ENCODE measurements around the gene ACOX3.

DNA sequence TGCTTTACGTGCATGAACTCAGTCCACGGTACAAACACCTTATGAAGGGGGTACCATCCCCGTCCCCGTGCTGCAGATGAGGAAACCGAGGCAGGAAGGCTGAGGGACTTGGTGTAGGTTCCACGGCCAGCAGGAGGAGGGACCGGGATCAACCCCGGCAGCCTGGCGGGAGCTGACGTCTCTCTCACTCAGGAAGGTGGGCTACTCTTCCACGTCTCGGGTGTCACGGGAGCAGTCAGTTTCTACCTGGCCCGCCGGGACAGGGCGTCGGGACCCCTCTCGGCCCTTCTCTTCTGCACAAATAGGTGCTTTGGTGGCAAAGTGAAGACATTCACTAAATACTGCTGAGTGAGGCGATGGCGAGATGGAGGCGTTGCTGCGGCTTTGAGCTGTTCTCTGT is 53.3 kb downstream of the ACOX3 start:
- TF ChIP-seq, protein P1, sequence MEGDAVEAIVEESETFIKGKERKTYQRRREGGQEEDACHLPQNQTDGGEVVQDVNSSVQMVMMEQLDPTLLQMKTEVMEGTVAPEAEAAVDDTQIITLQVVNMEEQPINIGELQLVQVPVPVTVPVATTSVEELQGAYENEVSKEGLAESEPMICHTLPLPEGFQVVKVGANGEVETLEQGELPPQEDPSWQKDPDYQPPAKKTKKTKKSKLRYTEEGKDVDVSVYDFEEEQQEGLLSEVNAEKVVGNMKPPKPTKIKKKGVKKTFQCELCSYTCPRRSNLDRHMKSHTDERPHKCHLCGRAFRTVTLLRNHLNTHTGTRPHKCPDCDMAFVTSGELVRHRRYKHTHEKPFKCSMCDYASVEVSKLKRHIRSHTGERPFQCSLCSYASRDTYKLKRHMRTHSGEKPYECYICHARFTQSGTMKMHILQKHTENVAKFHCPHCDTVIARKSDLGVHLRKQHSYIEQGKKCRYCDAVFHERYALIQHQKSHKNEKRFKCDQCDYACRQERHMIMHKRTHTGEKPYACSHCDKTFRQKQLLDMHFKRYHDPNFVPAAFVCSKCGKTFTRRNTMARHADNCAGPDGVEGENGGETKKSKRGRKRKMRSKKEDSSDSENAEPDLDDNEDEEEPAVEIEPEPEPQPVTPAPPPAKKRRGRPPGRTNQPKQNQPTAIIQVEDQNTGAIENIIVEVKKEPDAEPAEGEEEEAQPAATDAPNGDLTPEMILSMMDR (IDR thresholded peaks at IDR 0.05; ENCODE audit: low read length): no peak
- TF ChIP-seq EZH2 (IDR thresholded peaks at IDR 0.05; ENCODE audit: borderline replicate concordance, low read length): no peak
